Measurements from ENCODE around the gene IGSF9B.
"Not testable (repeated sequence)": the region's sequence is repeated elsewhere in the genome, so short reads cannot be mapped to it uniquely, and the experiment has no call there.

The IGSF9B gene

GRCh38 chr11:133956650-133957633 lies at the start of gene IGSF9B:
Gene IGSF9B, minus strand, starts transcription at chr11:133956968. Its CDS starts 214 bp downstream, at chr11:133956754.
- in situ Hi-C loops (cut with MboI; ENCODE audit: low pct_unique_long_range_greater_than_20kb, low sequenced_read_pairs), result no loop called here
- DNase-seq, result peak; percentile 87

GRCh38 chr11:134004496-134005172 lies 47.9 kb upstream of the IGSF9B start:
- in situ Hi-C loops (cut with MboI; ENCODE audit: low pct_unique_long_range_greater_than_20kb, low sequenced_read_pairs), result no loop called here
- DNase-seq, result no peak

- no peak for DNase-seq
- in situ Hi-C loops (cut with MboI; ENCODE audit: low pct_unique_long_range_greater_than_20kb, low sequenced_read_pairs), result no loop called here
These were observed 47.2 kb upstream of the IGSF9B start for GRCh38 chr11:134003792-134004495.

- DNase-seq; in situ Hi-C loops (cut with MboI; ENCODE audit: low pct_unique_long_range_greater_than_20kb, low sequenced_read_pairs): not testable (repeated sequence)
These were observed 46.1 kb upstream of the IGSF9B start for GRCh38 chr11:134002819-134003218.

GRCh38 chr11:134002338-134002737 lies 45.6 kb upstream of the IGSF9B start:
- in situ Hi-C loops (cut with MboI; ENCODE audit: low pct_unique_long_range_greater_than_20kb, low sequenced_read_pairs); DNase-seq: not testable (repeated sequence)

- in situ Hi-C loops (cut with MboI; ENCODE audit: low pct_unique_long_range_greater_than_20kb, low sequenced_read_pairs), result no loop called here
- DNase-seq, result no peak
These were observed 44.8 kb upstream of the IGSF9B start for GRCh38 chr11:134001596-134001995.

GRCh38 chr11:134001088-134001487 lies 44.3 kb upstream of the IGSF9B start:
- DNase-seq, result no peak
- in situ Hi-C loops (cut with MboI; ENCODE audit: low pct_unique_long_range_greater_than_20kb, low sequenced_read_pairs), result no loop called here

GRCh38 chr11:133999355-133999754 lies 42.6 kb upstream of the IGSF9B start:
- no peak for DNase-seq
- in situ Hi-C loops (cut with MboI; ENCODE audit: low pct_unique_long_range_greater_than_20kb, low sequenced_read_pairs), result no loop called here

- no peak for DNase-seq
- in situ Hi-C loops (cut with MboI; ENCODE audit: low pct_unique_long_range_greater_than_20kb, low sequenced_read_pairs), result no loop called here
These were observed 40.8 kb upstream of the IGSF9B start for GRCh38 chr11:133997554-133997953.

- DNase-seq, result no peak
- in situ Hi-C loops (cut with MboI; ENCODE audit: low pct_unique_long_range_greater_than_20kb, low sequenced_read_pairs), result no loop called here
These were observed 39.9 kb upstream of the IGSF9B start for GRCh38 chr11:133996671-133997070.

GRCh38 chr11:133995066-133995465 lies 38.3 kb upstream of the IGSF9B start:
- DNase-seq, result no peak
- in situ Hi-C loops (cut with MboI; ENCODE audit: low pct_unique_long_range_greater_than_20kb, low sequenced_read_pairs), result no loop called here

GRCh38 chr11:133993921-133994320 lies 37.2 kb upstream of the IGSF9B start:
- in situ Hi-C loops (cut with MboI; ENCODE audit: low pct_unique_long_range_greater_than_20kb, low sequenced_read_pairs), result no loop called here
- DNase-seq, result no peak

GRCh38 chr11:133993107-133993506 lies 36.3 kb upstream of the IGSF9B start:
- no peak for DNase-seq
- in situ Hi-C loops (cut with MboI; ENCODE audit: low pct_unique_long_range_greater_than_20kb, low sequenced_read_pairs), result no loop called here

GRCh38 chr11:133992121-133992520 lies 35.4 kb upstream of the IGSF9B start:
- DNase-seq, result no peak
- in situ Hi-C loops (cut with MboI; ENCODE audit: low pct_unique_long_range_greater_than_20kb, low sequenced_read_pairs), result no loop called here

- no peak for DNase-seq
- in situ Hi-C loops (cut with MboI; ENCODE audit: low pct_unique_long_range_greater_than_20kb, low sequenced_read_pairs), result no loop called here
These were observed 34.3 kb upstream of the IGSF9B start for GRCh38 chr11:133991101-133991500.

- in situ Hi-C loops (cut with MboI; ENCODE audit: low pct_unique_long_range_greater_than_20kb, low sequenced_read_pairs), result no loop called here
These were observed 33.7 kb upstream of the IGSF9B start for GRCh38 chr11:133990501-133990900.

GRCh38 chr11:133988686-133989410 lies 32.1 kb upstream of the IGSF9B start:
- no peak for DNase-seq

More at GRCh38 chr11:133990501-133990900, 33.7 kb upstream of the IGSF9B start:
- DNase-seq, result no peak

GRCh38 chr11:133987171-133987570 lies 30.4 kb upstream of the IGSF9B start:
- no peak for DNase-seq
- in situ Hi-C loops (cut with MboI; ENCODE audit: low pct_unique_long_range_greater_than_20kb, low sequenced_read_pairs), result no loop called here

More at GRCh38 chr11:133988686-133989410, 32.1 kb upstream of the IGSF9B start:
- in situ Hi-C loops (cut with MboI; ENCODE audit: low pct_unique_long_range_greater_than_20kb, low sequenced_read_pairs), result no loop called here

All from KBM-7 (cell line).